ENCODE measurements around the gene RPH3AL.

- TF ChIP-seq CTCF (tag by site-specific recombination; IDR thresholded peaks at IDR 0.05) = no peak
- no peak for TF ChIP-seq SP2 (tag by site-specific recombination; IDR thresholded peaks at IDR 0.05)
- no peak for TF ChIP-seq TCF7L2 (IDR thresholded peaks at IDR 0.05; ENCODE audit: borderline replicate concordance, low read depth, low read length)
- no peak for TF ChIP-seq ZFP37 (tag by site-specific recombination; IDR thresholded peaks at IDR 0.05)
- no peak for TF ChIP-seq ZNF621 (tag by site-specific recombination; IDR thresholded peaks at IDR 0.05)
- no peak for TF ChIP-seq PRDM1 (tag by site-specific recombination; IDR thresholded peaks at IDR 0.05)
- TF ChIP-seq ZNF114 (tag by site-specific recombination; IDR thresholded peaks at IDR 0.05) = no peak
- no peak for TF ChIP-seq ZFP41 (tag by site-specific recombination; IDR thresholded peaks at IDR 0.05; ENCODE audit: borderline replicate concordance)
- TF ChIP-seq ZBTB10 (tag by site-specific recombination; IDR thresholded peaks at IDR 0.05) = no peak
- no peak for TF ChIP-seq MEIS1 (CRISPR knock-in tag; IDR thresholded peaks at IDR 0.05; ENCODE audit: borderline replicate concordance)
Measured at GRCh38 chr17:304461-304860, 48.1 kb downstream of the RPH3AL start.
